K562 (cell line): ENCODE measurements around the gene PKIB.

ENCODE experiments used
- KDM4B ChIP-seq, 2 experiments: fragments of 450-650 bp in 1 of 2; sonication (generic) in 1 of 2; IDR thresholded peaks; 2 replicates each; pipeline ENCODE4 v1.6.1; 2016 to 2017; ENCODE audit warnings: borderline replicate concordance in 2 of 2, antibody characterized with exemption in 1 of 2, low read depth in 1 of 2, mild to moderate bottlenecking in 1 of 2
- MAZ ChIP-seq, 2 experiments: fragments of 450-650 bp in 1 of 2; sonication (generic) in 1 of 2; formaldehyde crosslinking; IDR thresholded peaks in 1 of 2; conservative IDR thresholded peaks in 1 of 2; 2 replicates each; pipeline versions ENCODE4 v1.4.0 to v1.5.0; 2020; ENCODE audit warnings: mild to moderate bottlenecking in 1 of 2, missing genetic modification reagents in 1 of 2
- SIRT6 ChIP-seq: IDR thresholded peaks from one replicate; pipeline ENCODE4 v1.6.1; 2012; ENCODE audit warnings: low read depth, mild to moderate bottlenecking, control low read depth, inconsistent platforms, low read length, moderate library complexity

GRCh38 chr6:122666418-122666817 lies 56.2 kb downstream of the PKIB start:
- TF ChIP-seq SIRT6 (no peak), MAZ (CRISPR knock-in tag; conservative IDR thresholded peaks at IDR 0.05 in 1 of 2, IDR thresholded peaks at IDR 0.05 in 1 of 2) (no peak), KDM4B (IDR thresholded peaks at IDR 0.05; ENCODE audit: borderline replicate concordance in 2 of 2, low read depth in 1 of 2) (no peak)
